ENCODE results near the gene PPP4R3B.

DNA sequence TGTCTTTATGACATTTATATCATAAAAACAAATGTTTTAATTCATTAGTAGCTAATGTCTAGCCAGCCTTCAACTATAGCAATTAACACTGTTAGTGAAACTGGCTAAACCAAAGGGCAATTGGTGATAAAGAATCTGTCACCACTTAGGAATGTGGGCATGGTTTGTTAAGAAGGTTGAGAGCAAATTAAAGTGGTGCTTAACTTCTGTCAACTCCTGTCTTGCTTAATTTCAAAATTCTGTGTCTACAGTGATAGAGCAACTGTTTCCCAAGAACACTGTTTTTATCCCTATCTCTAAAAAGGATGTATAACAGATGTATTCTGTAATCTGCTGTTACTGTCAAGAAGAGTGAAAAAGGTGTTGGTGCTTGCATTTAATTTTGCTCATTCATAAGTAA, 61.4 kb downstream of the PPP4R3B start:
- TF ChIP-seq CTCF (conservative IDR thresholded peaks at IDR 0.05; ENCODE audit: low read depth in 2 of 2), result no peak
- no peak for TF ChIP-seq EZH2 (IDR thresholded peaks at IDR 0.05; ENCODE audit: low read depth, unreplicated experiment)

All from GM23338 (cell line).